Endothelial cell of umbilical vein (primary cell): Measurements from ENCODE around the gene EHMT1. TPM values are rescaled to one million over a fixed set of nuclear protein-coding genes. Genes with fewer than 3 reads are reported as not detected.

Experiments used
- Bru-seq: library from RNA; stranded (reverse); fragments of 400-500 nt; gene quantifications from one replicate; lab custom pipeline; 2021; lab: Mats Ljungman, UMichigan
- BruChase-seq, 2 experiments: library from RNA; stranded (reverse); fragments of 400-500 nt; gene quantifications; one replicate each; lab custom pipeline; 2021; lab: Mats Ljungman, UMichigan
- BruUV-seq: library from RNA; stranded (reverse); fragments of 400-500 nt; replicated peaks from 2 replicates; lab custom pipeline; 2021; lab: Mats Ljungman, UMichigan
- CTCF ChIA-PET: fragments of 300-600, 350-600 bp; sonication (Branson Sonifier 250); formaldehyde crosslinking; loops from one replicate; lab custom pipeline; 2021; ENCODE audit warnings: antibody characterized with exemption, inconsistent platforms; lab: Charles Lee
- POLR2A ChIA-PET: fragments of 300-600, 350-600 bp; sonication (Branson Sonifier 250); formaldehyde crosslinking; loops from one replicate; lab custom pipeline; 2021; ENCODE audit warnings: antibody characterized with exemption, inconsistent platforms; lab: Charles Lee
- DNase-seq: peaks from one replicate; pipeline ENCODE4 v3.0.0-alpha.2; 2011; ENCODE audit warnings: low read depth, low spot score
- FAIRE-seq: peaks from 2 replicates; lab custom pipeline; 2011; peaks lifted over from hg19 to GRCh38; lab: Jason Lieb, UNC
- H2AFZ ChIP-seq: 2 replicates; pipeline ENCODE4 v1.6.0; 2012; ENCODE audit warnings: low read depth, low read length, control low read depth, inconsistent platforms
- H3K27ac ChIP-seq: 2 replicates; pipeline ENCODE4 v1.5.1; 2011; ENCODE audit warnings: low read depth, mild to moderate bottlenecking, control low read depth, low read length, moderate library complexity; ENCODE audit not compliant: insufficient read depth
- H3K27me3 ChIP-seq, 2 experiments: 2 replicates each; pipeline versions ENCODE4 v1.6.0 to v1.6.1; 2011; ENCODE audit warnings: low read length in 2 of 2, mixed read lengths in 1 of 2; ENCODE audit not compliant: control insufficient read depth in 2 of 2, insufficient read depth in 2 of 2
- H3K36me3 ChIP-seq, 2 experiments: 2 replicates in 1 of 2; 3 replicates in 1 of 2; pipeline ENCODE4 v1.5.1; 2011; ENCODE audit warnings: low read length in 2 of 2, mild to moderate bottlenecking in 1 of 2, moderate library complexity in 1 of 2; ENCODE audit not compliant: control insufficient read depth in 2 of 2, insufficient read depth in 2 of 2; ENCODE audit errors: extremely low read depth in 1 of 2
- H3K4me1 ChIP-seq: 3 replicates; pipeline ENCODE4 v1.5.1; 2011; ENCODE audit warnings: mild to moderate bottlenecking, low read length; ENCODE audit not compliant: control insufficient read depth, insufficient read depth; ENCODE audit errors: extremely low read depth
- H3K4me2 ChIP-seq: 2 replicates; pipeline ENCODE4 v1.6.1; 2011; ENCODE audit warnings: low read length, control low read depth, mixed read lengths; ENCODE audit not compliant: insufficient read depth
- H3K4me3 ChIP-seq, 3 experiments: fragments of 200-600 bp in 1 of 3; sonication (generic), shearing (Covaris generic) in 1 of 3; replicated peaks in 1 of 3; 2 replicates each; pipeline ENCODE4 v1.5.1; 2011 to 2016; ENCODE audit warnings: control low read depth in 3 of 3, low read length in 3 of 3, mild to moderate bottlenecking in 2 of 3, inconsistent platforms in 1 of 3, low read depth in 1 of 3, moderate library complexity in 1 of 3; ENCODE audit not compliant: insufficient read depth in 1 of 3
- H3K79me2 ChIP-seq: 2 replicates; pipeline ENCODE4 v1.6.0; 2012; ENCODE audit warnings: low read length, inconsistent platforms; ENCODE audit not compliant: control insufficient read depth, insufficient read depth
- H3K9ac ChIP-seq: replicated peaks from 2 replicates; pipeline ENCODE3; 2011; ENCODE audit warnings: low read length, control low read depth; ENCODE audit not compliant: insufficient read depth; ENCODE audit errors: extremely low read depth
- H3K9me1 ChIP-seq: replicated peaks from 3 replicates; pipeline ENCODE4 v1.6.0; 2011; ENCODE audit warnings: mild to moderate bottlenecking, low read length; ENCODE audit not compliant: control insufficient read depth, insufficient read depth; ENCODE audit errors: extremely low read depth
- H3K9me3 ChIP-seq: replicated peaks from 2 replicates; pipeline ENCODE4 v1.5.1; 2012; ENCODE audit warnings: low read length, inconsistent platforms; ENCODE audit not compliant: control insufficient read depth, insufficient read depth
- H4K20me1 ChIP-seq: replicated peaks from 2 replicates; pipeline ENCODE3; 2011; ENCODE audit warnings: mild to moderate bottlenecking, low read length; ENCODE audit not compliant: control insufficient read depth, insufficient read depth; ENCODE audit errors: extremely low read depth
- FOS ChIP-seq: IDR thresholded peaks from 2 replicates; pipeline ENCODE4 v1.6.1; 2011; ENCODE audit warnings: mild to moderate bottlenecking, low read length, moderate library complexity, borderline replicate concordance; ENCODE audit not compliant: insufficient read depth
- POLR2A ChIP-seq: IDR thresholded peaks from 2 replicates; pipeline ENCODE4 v1.6.1; 2012; ENCODE audit warnings: low read depth, mild to moderate bottlenecking, control low read depth, low read length
- POLR2AphosphoS5 ChIP-seq: IDR thresholded peaks from 2 replicates; pipeline ENCODE4 v1.6.1; 2012; ENCODE audit warnings: low read depth, mild to moderate bottlenecking, control low read depth, low read length, moderate library complexity; ENCODE audit not compliant: insufficient read depth
- dilution Hi-C: fragments of 300-500 bp; cut with MboI; formaldehyde crosslinking; loops from one replicate; pipeline ENCODE4 v1.15.0; 2019; ENCODE audit warnings: low sequenced_read_pairs; ENCODE audit not compliant: extremely low pct_ligation_motif_present
- intact Hi-C: fragments of 100-400 bp; cut with micrococcal nuclease; formaldehyde crosslinking; loops from one replicate; pipeline ENCODE4 v1.10.0; 2022
- long read RNA-seq: library from polyadenylated mRNA; stranded (forward); transcript quantifications from one replicate; pipeline ENCODE4 v2.0.0, GENCODE V29; 2021
- polyA minus RNA-seq, 3 experiments: library from RNA; depleted of rRNA, polyadenylated mRNA; stranded (reverse); fragments of >200 nt; gene quantifications; 1 replicate in 1 of 3; 2 replicates in 2 of 3; pipeline ENCODE4 v1.2.3, GENCODE V29; 2011
- polyA plus RNA-seq, 4 experiments: library from polyadenylated mRNA; depleted of rRNA in 3 of 4; stranded (reverse) in 3 of 4; unstranded in 1 of 4; fragments of >200 nt; gene quantifications; 2 replicates each; pipeline versions ENCODE4 v1.2.1 to v1.2.3, GENCODE V29; 2011 to 2012; ENCODE audit warnings: missing spikeins in 1 of 4
- total RNA-seq: library from RNA; stranded (reverse); gene quantifications from 2 replicates; pipeline ENCODE4 v1.2.3, GENCODE V29; 2021

The EHMT1 gene
- 103 and 104 TPM in 2 replicates for total RNA-seq
- polyA plus RNA-seq: 48.2 and 56.1 TPM in 2 replicates
- polyA plus RNA-seq (2011; cell fraction: cytosol; rRNA removed): 37.3 and 47.0 TPM in 2 replicates
- 120 and 133 TPM in 2 replicates for polyA plus RNA-seq (2011; cell fraction: nucleus; rRNA removed)
- 45.3 and 50.9 TPM in 2 replicates for polyA plus RNA-seq (2012)
- polyA minus RNA-seq: 88.5 and 92.5 TPM in 2 replicates
- 114 TPM for polyA minus RNA-seq (2011; cell fraction: cytosol; rRNA and poly(A)+ RNA removed)
- polyA minus RNA-seq (2011; cell fraction: nucleus; rRNA and poly(A)+ RNA removed): 77.5 and 108 TPM in 2 replicates
- percentile 78 among the genes with signal in this experiment for Bru-seq, nascent RNA
- BruChase-seq, experiment 1, labeled RNA remaining after a 6-hour chase: percentile 83 among the genes with signal in this experiment
- percentile 87 among the genes with signal in this experiment for BruChase-seq, experiment 2, labeled RNA remaining after a 2-hour chase
- long read RNA-seq, full-length matches to known transcripts: 19 of 106 reads
- long read RNA-seq, partial matches to known transcripts: 41 of 106 reads
- long read RNA-seq, other reads (novel, unspliced or antisense): 46 of 106 reads

DNA sequence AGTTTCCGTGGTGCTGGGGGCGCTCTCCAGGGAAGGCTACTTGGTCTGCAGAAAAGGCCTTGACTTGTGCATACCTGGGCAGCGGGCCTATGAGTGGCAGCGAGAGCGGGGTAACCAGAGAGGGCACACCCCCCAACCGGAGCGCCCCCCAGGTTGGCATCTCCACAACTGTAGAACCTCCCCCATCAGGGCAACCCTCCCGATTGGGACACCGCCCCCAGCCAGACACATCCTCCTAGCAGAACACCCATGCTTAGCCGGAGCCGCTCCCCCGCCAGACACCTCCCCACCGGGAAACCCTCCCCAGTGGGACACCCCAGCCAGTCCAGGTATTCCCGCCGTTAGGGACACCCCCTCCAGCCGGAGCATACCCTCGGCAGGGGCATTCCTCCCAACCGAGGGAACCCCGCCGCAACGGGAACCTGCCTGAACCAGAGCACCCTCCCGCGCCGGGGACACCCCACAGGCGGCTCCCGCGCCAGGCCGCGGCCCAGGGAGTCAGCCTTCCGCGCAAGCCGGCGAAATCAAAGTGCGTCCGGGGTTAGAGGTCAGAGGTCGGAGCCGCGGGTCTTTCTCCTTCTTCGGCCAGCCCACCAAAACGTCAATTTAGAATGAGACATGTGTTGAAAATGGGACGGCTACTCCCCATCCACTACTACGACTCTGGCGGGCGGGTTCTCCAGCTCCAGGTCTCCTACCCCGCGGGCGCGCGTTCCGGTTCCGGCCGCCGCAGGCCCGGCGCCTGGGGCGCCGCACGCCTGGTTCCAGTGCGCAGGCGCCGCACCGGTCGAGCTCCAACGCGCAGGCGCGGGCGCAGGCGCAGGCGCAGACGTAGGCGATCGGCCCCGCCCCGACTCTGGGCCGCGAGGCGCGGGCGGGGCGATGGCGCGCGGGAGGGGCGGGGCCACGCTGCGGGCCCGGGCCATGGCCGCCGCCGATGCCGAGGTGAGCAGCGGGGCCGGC is at the start of gene EHMT1:
EHMT1 (plus strand) TSS at position 901 of the 963 bp plus-strand sequence; CDS start at position 925, 24 bp downstream.
- no peaks in the 10 kb centered on the region for H3K27me3 ChIP-seq

More for the DNA sequence above, at the start of gene EHMT1:
- CTCF ChIA-PET: interaction anchor here (0.9 to 1.7 kb wide), 5 partner anchors 13 to 55 kb away, joined by 3 to 10 read pairs (median 4); partner anchors contain the start of gene ARRDC1
- POLR2A ChIA-PET: no interaction called here
- H3K4me1 ChIP-seq: peaks cover 22% of the 10 kb centered on the region
- H3K9me1 ChIP-seq: no peaks in the 10 kb centered on the region
- TF ChIP-seq FOS (no peak), POLR2AphosphoS5 (peak; percentile 92), POLR2A (peak; percentile 88)
- FAIRE-seq (peak; percentile 90), DNase-seq (peak; percentile 83)
- H3K36me3 ChIP-seq: peaks cover 0 to 13% of the 10 kb centered on the region in 2 experiments
- no peaks in the 10 kb centered on the region for H4K20me1 ChIP-seq
- H3K4me2 ChIP-seq: peak within 1 kb of the TSS; percentile 93
- peak within 1 kb of the TSS; percentile 58 for H3K27ac ChIP-seq
- H3K79me2 ChIP-seq: peaks cover 56% of the 10 kb centered on the region
- H3K9ac ChIP-seq: peak within 1 kb of the TSS; percentile 71
- H3K9me3 ChIP-seq: no peaks in the 10 kb centered on the region
- intact Hi-C loops: loop anchor here (1.0 to 2.0 kb wide), 3 partner anchors 13 to 68 kb away; partner anchors contain the start of genes ARRDC1, MRPL41, PNPLA7 and ZMYND19
- H2AFZ ChIP-seq: peak within 1 kb of the TSS; percentile 43
- dilution Hi-C loops: no loop called here
- TSS peak; percentile 40 for BruUV-seq
- peak within 1 kb of the TSS; percentile 72 to 82 (median 73) for H3K4me3 ChIP-seq
